Neuronal stem cell (in vitro differentiated cells): ENCODE data around the gene FBXL7.

Experiments used
- DNase-seq: peaks from one replicate; pipeline ENCODE4 v3.0.0-alpha.2; 2013; ENCODE audit warnings: low spot score
- H2AFZ ChIP-seq: one replicate; pipeline ENCODE4 v1.6.1; 2013; ENCODE audit warnings: mild to moderate bottlenecking, low read length, inconsistent platforms
- H2AK5ac ChIP-seq: 2 replicates; pipeline ENCODE4 v1.6.1; 2013; ENCODE audit warnings: low read depth, mild to moderate bottlenecking, inconsistent platforms, low read length, moderate library complexity, mixed read lengths
- H2BK120ac ChIP-seq: 2 replicates; pipeline ENCODE4 v1.6.1; 2013; ENCODE audit warnings: low read depth, mild to moderate bottlenecking, inconsistent platforms, low read length, moderate library complexity, mixed read lengths
- H2BK12ac ChIP-seq: one replicate; pipeline ENCODE4 v1.6.1; 2013; ENCODE audit warnings: low read length, inconsistent platforms
- H2BK15ac ChIP-seq: 2 replicates; pipeline ENCODE4 v1.6.1; 2013; ENCODE audit warnings: mild to moderate bottlenecking, low read length, inconsistent platforms, mixed read lengths
- H2BK5ac ChIP-seq: one replicate; pipeline ENCODE4 v1.6.1; 2013; ENCODE audit warnings: inconsistent platforms, mild to moderate bottlenecking, low read length, moderate library complexity
- H3K14ac ChIP-seq: one replicate; pipeline ENCODE4 v1.6.1; 2013; ENCODE audit warnings: low read length, inconsistent platforms
- H3K18ac ChIP-seq: 2 replicates; pipeline ENCODE4 v1.6.1; 2013; ENCODE audit warnings: low read length, inconsistent platforms
- H3K23ac ChIP-seq: 2 replicates; pipeline ENCODE4 v1.6.1; 2013; ENCODE audit warnings: low read depth, mild to moderate bottlenecking, mixed read lengths, low read length, inconsistent platforms; ENCODE audit not compliant: poor library complexity
- H3K27ac ChIP-seq: replicated peaks from 3 replicates; pipeline ENCODE4 v1.5.1; 2013; ENCODE audit warnings: low read length, inconsistent platforms
- H3K27me3 ChIP-seq, 3 experiments: 2 replicates each; pipeline ENCODE4 v1.6.1; 2013; ENCODE audit warnings: low read length in 3 of 3, mild to moderate bottlenecking in 2 of 3, inconsistent platforms in 1 of 3, low read depth in 1 of 3, mixed read lengths in 1 of 3, moderate library complexity in 1 of 3; ENCODE audit not compliant: control insufficient read depth in 3 of 3, insufficient read depth in 3 of 3
- H3K36me3 ChIP-seq, 2 donors: replicated peaks in 1 of 2; 2 replicates each; pipeline ENCODE4 v1.6.1; 2013; ENCODE audit warnings: low read length in 2 of 2; ENCODE audit not compliant: control insufficient read depth in 2 of 2, insufficient read depth in 2 of 2
- H3K4ac ChIP-seq: 2 replicates; pipeline ENCODE4 v1.6.1; 2013; ENCODE audit warnings: inconsistent platforms, mild to moderate bottlenecking, low read length, moderate library complexity
- H3K4me1 ChIP-seq, 2 donors: 1 replicate in 1 of 2; 2 replicates in 1 of 2; pipeline ENCODE4 v1.6.1; 2013; ENCODE audit warnings: low read length in 2 of 2, low read depth in 1 of 2; ENCODE audit not compliant: control insufficient read depth in 2 of 2, insufficient read depth in 1 of 2
- H3K4me2 ChIP-seq: one replicate; pipeline ENCODE4 v1.6.1; 2013; ENCODE audit warnings: mild to moderate bottlenecking, low read length, inconsistent platforms; ENCODE audit not compliant: insufficient read depth, poor library complexity, severe bottlenecking
- H3K4me3 ChIP-seq, 2 donors: 2 replicates each; pipeline ENCODE4 v1.5.1; 2013; ENCODE audit warnings: low read length in 2 of 2, mild to moderate bottlenecking in 2 of 2, inconsistent platforms in 1 of 2, moderate library complexity in 1 of 2
- H3K79me1 ChIP-seq: one replicate; pipeline ENCODE4 v1.6.1; 2013; ENCODE audit warnings: low read depth, mild to moderate bottlenecking, inconsistent platforms, low read length, moderate library complexity
- H3K9ac ChIP-seq: one replicate; pipeline ENCODE4 v1.6.1; 2013; ENCODE audit warnings: mild to moderate bottlenecking, low read depth, low read length, inconsistent platforms; ENCODE audit not compliant: poor library complexity
- H3K9me3 ChIP-seq, 2 donors: replicated peaks in 1 of 2; 2 replicates each; pipeline versions ENCODE3 to v1.6.1; 2013; ENCODE audit warnings: low read length in 2 of 2, mild to moderate bottlenecking in 2 of 2, inconsistent platforms in 1 of 2, low read depth in 1 of 2, mixed read lengths in 1 of 2, moderate library complexity in 1 of 2; ENCODE audit not compliant: control insufficient read depth in 2 of 2, insufficient read depth in 1 of 2
- H4K8ac ChIP-seq: one replicate; pipeline ENCODE4 v1.6.1; 2013; ENCODE audit warnings: low read depth, mild to moderate bottlenecking, inconsistent platforms, low read length, moderate library complexity
- H4K91ac ChIP-seq: one replicate; pipeline ENCODE4 v1.6.1; 2013; ENCODE audit warnings: low read length, low read depth, mild to moderate bottlenecking, inconsistent platforms; ENCODE audit not compliant: poor library complexity
- WGBS, 2 donors: extraction: QIAGEN DNeasy Blood & Tissue Kit; methylation state at CpG; one replicate each; pipeline ENCODE4 v1.1.7; 2013; ENCODE audit warnings: missing lambda C conversion rate in 2 of 2, mixed read lengths in 1 of 2; ENCODE audit not compliant: insufficient read length in 2 of 2, insufficient replicate concordance in 1 of 2; ENCODE audit errors: extremely low coverage in 2 of 2; 5-methylcytosine and 5-hydroxymethylcytosine counted together

FBXL7 gene

GRCh38 chr5:15533129-15533893 is 33.3 kb downstream of the FBXL7 start:
- Histone ChIP-seq H3K79me1 (peaks cover 3% of the 10 kb centered on the region), H2AFZ (no peak overlapping the region), H3K36me3 (peaks cover 0 to 2% of the 10 kb centered on the region in 2 donors), H3K4me1 (peaks cover 0 to 2% of the 10 kb centered on the region in 2 donors), H3K23ac (no peak overlapping the region), H4K8ac (no peak overlapping the region), H3K4me3 (no peak overlapping the region), H2BK12ac (no peak overlapping the region), H2BK15ac (no peak overlapping the region), H3K27me3 (no peaks in the 10 kb centered on the region), H2BK5ac (no peak overlapping the region), H3K4ac (no peak overlapping the region), H3K4me2 (no peak overlapping the region), H3K9me3 (peaks cover 5 to 21% of the 10 kb centered on the region in 2 donors), H3K9ac (no peak overlapping the region), H2BK120ac (no peak overlapping the region), H4K91ac (no peak overlapping the region), H3K14ac (no peak overlapping the region), H2AK5ac (no peak overlapping the region), H3K27ac (no peak overlapping the region), H3K18ac (no peak overlapping the region)
- no CpG with 5 or more reads among the region's 5 CpGs for WGBS, 2 donors
- no peak for DNase-seq

GRCh38 chr5:15535938-15536337 is 36.0 kb downstream of the FBXL7 start:
- Histone ChIP-seq H3K14ac (no peak overlapping the region), H2BK5ac (no peak overlapping the region), H3K79me1 (peaks cover 3% of the 10 kb centered on the region), H3K4ac (no peak overlapping the region), H2AK5ac (no peak overlapping the region), H2BK12ac (no peak overlapping the region), H3K4me3 (peak overlapping the region in 1 of 2 donors; percentile 37), H3K27me3 (no peaks in the 10 kb centered on the region), H3K9ac (no peak overlapping the region), H2BK15ac (no peak overlapping the region), H3K27ac (no peak overlapping the region), H4K8ac (no peak overlapping the region), H3K23ac (no peak overlapping the region), H4K91ac (no peak overlapping the region), H3K18ac (no peak overlapping the region), H2BK120ac (no peak overlapping the region), H3K4me1 (peaks cover 2 to 5% of the 10 kb centered on the region in 2 donors), H2AFZ (no peak overlapping the region), H3K36me3 (peaks cover 0 to 2% of the 10 kb centered on the region in 2 donors), H3K4me2 (no peak overlapping the region), H3K9me3 (peaks cover 5 to 21% of the 10 kb centered on the region in 2 donors)
- WGBS, 2 donors, result no CpG with 5 or more reads among the region's 4 CpGs
- no peak for DNase-seq

- Histone ChIP-seq H3K9ac (no peak overlapping the region), H2AK5ac (no peak overlapping the region), H2AFZ (no peak overlapping the region), H3K9me3 (peaks cover 5 to 17% of the 10 kb centered on the region in 2 donors), H3K23ac (no peak overlapping the region), H3K79me1 (peaks cover 3% of the 10 kb centered on the region), H3K4me2 (no peak overlapping the region), H2BK12ac (no peak overlapping the region), H3K4me1 (peaks cover 6 to 8% of the 10 kb centered on the region in 2 donors), H3K4me3 (no peak overlapping the region), H3K18ac (no peak overlapping the region), H3K27me3 (no peaks in the 10 kb centered on the region), H2BK120ac (no peak overlapping the region), H2BK15ac (no peak overlapping the region), H4K91ac (no peak overlapping the region), H3K4ac (no peak overlapping the region), H3K27ac (no peak overlapping the region), H3K14ac (no peak overlapping the region), H3K36me3 (peaks cover 0 to 4% of the 10 kb centered on the region in 2 donors), H4K8ac (no peak overlapping the region), H2BK5ac (no peak overlapping the region)
- no peak for DNase-seq
- no CpG with 5 or more reads among the region's 2 CpGs for WGBS, 2 donors
Measured at GRCh38 chr5:15538516-15538915, 38.5 kb downstream of the FBXL7 start.

GRCh38 chr5:15539951-15540350 is 40.0 kb downstream of the FBXL7 start:
- no CpG with 5 or more reads among the region's 2 CpGs for WGBS, 2 donors
- no peak overlapping the region for H3K4me3 ChIP-seq
- H3K4me2 ChIP-seq, result no peak overlapping the region
- no peak overlapping the region for H2BK120ac ChIP-seq
- no peak overlapping the region for H2BK12ac ChIP-seq
- H3K14ac ChIP-seq, result no peak overlapping the region
- H3K27me3 ChIP-seq, result no peaks in the 10 kb centered on the region
- H2BK5ac ChIP-seq, result no peak overlapping the region
- no peak overlapping the region for H4K8ac ChIP-seq
- H3K23ac ChIP-seq, result no peak overlapping the region
- peaks cover 5 to 16% of the 10 kb centered on the region in 2 donors for H3K9me3 ChIP-seq
- H3K4me1 ChIP-seq, result peaks cover 9 to 14% of the 10 kb centered on the region in 2 donors
- no peak overlapping the region for H4K91ac ChIP-seq
- H3K79me1 ChIP-seq, result peaks cover 3% of the 10 kb centered on the region
- H2AFZ ChIP-seq, result no peak overlapping the region
- no peak for DNase-seq
- H3K27ac ChIP-seq, result no peak overlapping the region
- H3K18ac ChIP-seq, result no peak overlapping the region
- H3K9ac ChIP-seq, result no peak overlapping the region
- H2AK5ac ChIP-seq, result no peak overlapping the region
- H2BK15ac ChIP-seq, result no peak overlapping the region
- peaks cover 0 to 4% of the 10 kb centered on the region in 2 donors for H3K36me3 ChIP-seq
- H3K4ac ChIP-seq, result no peak overlapping the region
